K562 (cell line): Measurements from ENCODE around the gene SAPCD1. TPM values are rescaled to one million over a fixed set of nuclear protein-coding genes. Genes with fewer than 3 reads are reported as not detected.
"Not testable (repeated sequence)": the region's sequence is repeated elsewhere in the genome, so short reads cannot be mapped to it uniquely, and the experiment has no call there.

Experiments used
- ATAC-seq: fragments of 200-7000 bp; cut with Tn5 transposase; 3 replicates; pipeline ENCODE4 v1.9.1; 2020; ENCODE audit warnings: moderate library complexity
- BruUV-seq: library from RNA; stranded (reverse); fragments of 400-500 nt; replicated peaks from 2 replicates; lab custom pipeline; 2021; lab: Mats Ljungman, UMichigan
- CTCF ChIA-PET: fragments of 300-600 bp; formaldehyde crosslinking; extraction: SDS; loops from one replicate; lab custom pipeline; 2021; ENCODE audit warnings: low intra/inter-chr PET ratio; lab: Yijun Ruan, JAX
- POLR2A ChIA-PET: fragments of 300-600, 350-650 bp; sonication (Branson Sonifier 250); formaldehyde crosslinking; extraction: SDS; loops from one replicate; lab custom pipeline; 2021; ENCODE audit warnings: antibody characterized with exemption, inconsistent platforms; lab: Yijun Ruan, JAX
- DNase-seq, 4 experiments: peaks; one replicate each; pipeline versions ENCODE4 v3.0.0 to v3.0.0-alpha.2; 2011 to 2018; ENCODE audit warnings: low spot score in 3 of 4, mixed read lengths in 3 of 4; ENCODE audit errors: extremely low read depth in 1 of 4
- FAIRE-seq: peaks from 2 replicates; lab custom pipeline; 2011; peaks lifted over from hg19 to GRCh38; lab: Jason Lieb, UNC
- H2AFZ ChIP-seq: 2 replicates; pipeline ENCODE4 v1.6.0; 2011; ENCODE audit warnings: low read depth, low read length, control low read depth, inconsistent platforms
- H3K27ac ChIP-seq: fragments of 200-600 bp; 3 replicates; pipeline ENCODE4 v1.8.0; 2011; ENCODE audit warnings: low read depth, mild to moderate bottlenecking, control low read depth, inconsistent platforms, low read length, moderate library complexity, mixed read lengths; ENCODE audit errors: extremely low read depth
- H3K27me3 ChIP-seq, 2 experiments: fragments of 300-600 bp in 1 of 2; 2 replicates in 1 of 2; 3 replicates in 1 of 2; pipeline versions ENCODE4 v1.6.0 to v1.8.0; 2011; ENCODE audit warnings: inconsistent platforms in 2 of 2, low read length in 2 of 2, mild to moderate bottlenecking in 1 of 2, mixed read lengths in 1 of 2, moderate library complexity in 1 of 2; ENCODE audit not compliant: control insufficient read depth in 2 of 2, insufficient read depth in 2 of 2
- H3K36me3 ChIP-seq: fragments of 300-600 bp; 3 replicates; pipeline ENCODE4 v1.8.0; 2011; ENCODE audit warnings: mild to moderate bottlenecking, low read length, inconsistent platforms; ENCODE audit not compliant: control insufficient read depth, insufficient read depth
- H3K4me1 ChIP-seq, 2 experiments: fragments of 200-600 bp in 1 of 2; replicated peaks in 1 of 2; 2 replicates in 1 of 2; 3 replicates in 1 of 2; pipeline versions ENCODE4 v1.5.1 to v1.8.0; 2011; ENCODE audit warnings: inconsistent platforms in 2 of 2, low read length in 2 of 2, mild to moderate bottlenecking in 1 of 2, mixed read lengths in 1 of 2, moderate library complexity in 1 of 2; ENCODE audit not compliant: control insufficient read depth in 2 of 2, insufficient read depth in 2 of 2
- H3K4me2 ChIP-seq: 2 replicates; pipeline ENCODE4 v1.6.1; 2011; ENCODE audit warnings: low read length, control low read depth, inconsistent platforms, mixed read lengths; ENCODE audit not compliant: insufficient read depth
- H3K4me3 ChIP-seq: fragments of 200-600 bp; sonication (generic), shearing (Covaris generic); 2 replicates; pipeline ENCODE4 v1.5.1; 2016; ENCODE audit warnings: control low read depth, inconsistent platforms
- H3K79me2 ChIP-seq: fragments of 200-600 bp; 3 replicates; pipeline ENCODE4 v1.8.0; 2011; ENCODE audit warnings: low read length, inconsistent platforms; ENCODE audit not compliant: control insufficient read depth, insufficient read depth
- H3K9ac ChIP-seq, 2 experiments: 2 replicates each; pipeline versions ENCODE4 v1.6.0 to v1.6.1; 2011; ENCODE audit warnings: low read depth in 2 of 2, low read length in 2 of 2, control low read depth in 1 of 2, inconsistent platforms in 1 of 2, mild to moderate bottlenecking in 1 of 2, mixed read lengths in 1 of 2; ENCODE audit not compliant: insufficient read depth in 1 of 2
- H3K9me1 ChIP-seq: one replicate; pipeline ENCODE4 v1.6.0; 2011; ENCODE audit warnings: inconsistent platforms, mild to moderate bottlenecking, low read length, moderate library complexity; ENCODE audit not compliant: control insufficient read depth, insufficient read depth
- H3K9me3 ChIP-seq: replicated peaks from 2 replicates; pipeline ENCODE4 v1.5.1; 2011; ENCODE audit warnings: low read depth, low read length, inconsistent platforms; ENCODE audit not compliant: control insufficient read depth, insufficient read depth
- H4K20me1 ChIP-seq: replicated peaks from 2 replicates; pipeline ENCODE4 v1.6.1; 2011; ENCODE audit warnings: low read length, inconsistent platforms, mixed read lengths; ENCODE audit not compliant: control insufficient read depth, insufficient read depth
- E2F1 ChIP-seq: sonication (generic); formaldehyde crosslinking; IDR thresholded peaks from 2 replicates; pipeline ENCODE4 v1.8.1; 2023; ENCODE audit warnings: mild to moderate bottlenecking, missing genetic modification reagents, moderate library complexity
- FOXP4 ChIP-seq: sonication (generic); formaldehyde crosslinking; IDR thresholded peaks from 2 replicates; pipeline ENCODE4 v1.8.0; 2022; ENCODE audit warnings: mild to moderate bottlenecking, missing genetic modification reagents, borderline replicate concordance
- KDM1A ChIP-seq, 2 experiments: fragments of 450-650 bp; IDR thresholded peaks; 2 replicates each; pipeline ENCODE4 v1.6.1; 2016; ENCODE audit warnings: mild to moderate bottlenecking in 2 of 2
- KLF16 ChIP-seq: IDR thresholded peaks from 2 replicates; pipeline ENCODE4 v1.6.1; 2016; ENCODE audit warnings: antibody characterized with exemption
- MXI1 ChIP-seq: IDR thresholded peaks from 2 replicates; pipeline ENCODE4 v1.6.1; 2011; ENCODE audit warnings: low read depth, mild to moderate bottlenecking, improper control_type of control experiment, low read length
- SMARCA5 ChIP-seq: fragments of 450-650 bp; IDR thresholded peaks from 2 replicates; pipeline ENCODE4 v1.6.1; 2016
- ZNF121 ChIP-seq: sonication (generic); formaldehyde crosslinking; conservative IDR thresholded peaks from 2 replicates; pipeline ENCODE4 v1.8.0; 2022; ENCODE audit warnings: missing genetic modification reagents
- WGBS: fragments of 100-300 bp; shearing (Covaris generic); methylation state at CpG from one replicate; pipeline ENCODE4 v1.1.6; 2016; ENCODE audit warnings: low coverage, mixed read lengths; ENCODE audit not compliant: insufficient coverage; ENCODE audit errors: missing lambda C conversion rate; 5-methylcytosine and 5-hydroxymethylcytosine counted together
- in situ Hi-C: fragments of 300-500 bp; cut with MboI; formaldehyde crosslinking; loops from 4 replicates; pipeline ENCODE4 v1.15.0; 2018; ENCODE audit warnings: inconsistent platforms, mixed read lengths
- intact Hi-C: fragments of 100-400 bp; cut with micrococcal nuclease; formaldehyde crosslinking; loops from 2 replicates; pipeline ENCODE4 v1.14.2; 2022
- polyA plus RNA-seq, 8 experiments: library from polyadenylated mRNA; depleted of rRNA in 4 of 8; stranded (reverse) in 5 of 8; unstranded in 3 of 8; fragments of >200 nt; fragmentation: Nextera tagmentation in 2 of 8; fragmentation: Illumina TruSeq in 1 of 8; extraction: Ambion mirVana in 2 of 8; extraction: Trizol in 1 of 8; gene quantifications; 2 replicates each; pipeline versions ENCODE4 v1.2.1 to v1.2.3, GENCODE V29; 2011 to 2014; ENCODE audit warnings: inconsistent platforms in 1 of 8, missing spikeins in 1 of 8
- total RNA-seq, 7 experiments: library from RNA; depleted of rRNA in 6 of 7; stranded (reverse); fragments of >200 nt in 6 of 7; fragmentation: Illumina TruSeq in 2 of 7; extraction: Trizol in 2 of 7; gene quantifications; 2 replicates each; pipeline versions ENCODE4 v1.2.1 to v1.2.3, GENCODE V29; 2011 to 2021; ENCODE audit warnings: low replicate concordance in 1 of 7

The SAPCD1 gene
- total and polyA plus RNA-seq, 9 of the 15 experiments (the other 6 are each of a cell fraction or from before 2014, with no cell fraction given) = 2.6 to 30.2 (median 7.4) TPM

GRCh38 chr6:31799781-31800180 lies 37.3 kb downstream of the SAPCD1 start:
- Histone ChIP-seq H3K4me3 (no peak overlapping the region), H3K4me2 (no peak overlapping the region), H3K79me2 (peaks cover 39% of the 10 kb centered on the region), H3K9me3 (no peaks in the 10 kb centered on the region), H4K20me1 (no peaks in the 10 kb centered on the region), H2AFZ (no peak overlapping the region), H3K36me3 (peaks cover 67% of the 10 kb centered on the region), H3K9ac (no peak overlapping the region), H3K27me3 (no peaks in the 10 kb centered on the region), H3K27ac (no peak overlapping the region), H3K9me1 (no peaks in the 10 kb centered on the region), H3K4me1 (peaks cover 4 to 19% of the 10 kb centered on the region in 2 experiments; a peak in 2 of 5 replicates)
- 96% methylated on average over 12 of the region's 12 CpGs for WGBS
- no TSS peak for BruUV-seq
- no peak for TF ChIP-seq KLF16
- no peak for TF ChIP-seq MXI1
- no peak for DNase-seq
- FAIRE-seq = no peak
- ChIA-PET CTCF (interaction anchor here (0.6 kb wide), 1 partner anchor 66 kb away, joined by 3 read pairs; no protein-coding TSS in a partner anchor), POLR2A (interaction anchor here (1.4 to 2.7 kb wide), 3 partner anchors 14 to 39 kb away, joined by 3 to 22 read pairs (median 6); partner anchors contain the start of genes HSPA1A and HSPA1L)
- ATAC-seq = no peak
- intact Hi-C loops = no loop called here
- in situ Hi-C loops = no loop called here

DNA sequence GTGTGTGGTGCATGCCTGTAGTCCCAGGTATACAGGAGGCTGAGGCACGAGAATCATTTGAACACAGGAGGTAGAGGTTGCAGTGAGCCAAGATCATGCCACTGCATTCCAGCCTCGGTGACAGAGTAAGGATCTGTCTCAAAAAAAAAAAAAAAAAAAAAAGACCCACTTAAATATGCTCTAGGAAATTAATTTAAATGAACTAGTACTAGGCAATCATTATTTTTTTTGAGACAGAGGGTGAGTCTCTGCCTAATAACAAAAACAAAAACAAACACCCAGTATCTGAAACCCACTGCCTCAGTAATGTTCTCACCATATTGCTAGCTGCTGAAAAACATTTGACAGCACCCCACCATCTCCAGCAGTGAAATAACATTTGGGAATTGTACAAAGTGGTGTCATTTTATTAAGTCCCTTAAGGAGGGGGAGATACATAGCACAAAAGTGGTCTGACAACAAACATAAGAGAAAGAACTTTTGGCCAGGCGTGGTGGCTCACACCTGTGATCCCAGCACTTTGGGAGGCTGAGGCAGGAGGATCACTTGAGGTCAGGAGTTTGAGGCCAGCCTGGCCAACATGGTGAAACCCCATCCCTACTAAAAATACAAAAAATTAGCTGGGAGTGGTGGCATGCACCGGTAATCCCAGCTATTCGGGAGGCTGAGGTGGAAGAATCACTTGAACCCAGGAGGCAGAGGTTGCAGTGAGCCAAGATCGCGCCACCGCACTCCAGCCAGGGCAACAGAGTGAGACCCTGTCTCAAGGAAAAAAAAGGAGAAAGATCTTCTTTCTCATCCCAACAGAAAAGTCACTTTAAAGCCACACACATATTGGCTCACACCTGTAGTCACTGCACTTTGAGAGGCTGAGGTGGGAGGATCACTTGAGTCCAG lies 38.8 kb downstream of the SAPCD1 start:
- H4K20me1 ChIP-seq, ATAC-seq, H3K9me1 ChIP-seq, CTCF ChIA-PET, H2AFZ ChIP-seq, H3K4me3 ChIP-seq, H3K9ac ChIP-seq, intact Hi-C loops, H3K27ac ChIP-seq, DNase-seq, H3K9me3 ChIP-seq, BruUV-seq, in situ Hi-C loops, FAIRE-seq, H3K27me3 ChIP-seq, H3K4me2 ChIP-seq: not testable (repeated sequence)
- Histone ChIP-seq H3K36me3 (peaks cover 76% of the 10 kb centered on the region), H3K4me1 (peaks cover 6 to 15% of the 10 kb centered on the region in 2 experiments; a peak in 4 of 5 replicates), H3K79me2 (peaks cover 44% of the 10 kb centered on the region)
- TF ChIP-seq FOXP4 (CRISPR knock-in tag) (0 out of 2 replicates have a peak, but pooled peaks have one; percentile 46), E2F1 (CRISPR knock-in tag) (peak; percentile 47; the same call in 1 of the 2 replicates), ZNF121 (CRISPR knock-in tag) (peak; percentile 93), SMARCA5 (peak; percentile 33; the same call in 1 of the 2 replicates), KDM1A (IDR thresholded peaks at IDR 0.05) (peak in 1 of 2 experiments; percentile 29; a peak in 1 of 4 replicates)
- POLR2A ChIA-PET = interaction anchor here (0.6 to 3.9 kb wide), 6 partner anchors 14 to 451 kb away, joined by 3 to 15 read pairs (median 4); partner anchors contain the start of genes HSPA1A, HSPA1B and HSPA1L
- WGBS = 95% methylated on average over 8 of the region's 8 CpGs
